ENCODE data around the gene LCP1.

Gene LCP1

GRCh38 chr13:46126552-46127357, 55.2 kb downstream of the LCP1 start:
- in situ Hi-C loops (cut with HindIII; ENCODE audit: low sequenced_read_pairs) = no loop called here
- TF ChIP-seq CTCF (IDR thresholded peaks at IDR 0.05; ENCODE audit: low read depth, low read length) = peak; percentile 95
- DNase-seq (ENCODE audit: low read depth, low spot score) = peak; percentile 75

DNA sequence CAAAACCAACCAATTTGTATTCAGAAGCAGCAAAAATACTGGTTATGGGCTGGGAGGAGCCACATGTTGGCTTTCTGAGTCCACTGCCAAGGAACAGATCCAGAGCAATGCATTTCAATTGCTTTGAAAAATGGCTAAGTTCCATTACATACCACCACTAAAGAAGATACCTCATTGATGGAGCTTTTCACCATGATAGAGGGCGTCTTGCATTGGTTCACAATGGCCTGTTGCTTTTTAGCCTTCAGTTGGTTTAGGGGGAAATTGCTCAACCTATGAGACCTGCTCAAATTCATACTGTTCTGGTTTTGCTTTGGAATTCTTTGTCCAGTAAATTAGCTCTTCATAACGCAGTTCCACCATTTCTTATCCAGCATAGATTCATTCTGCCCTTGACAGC, 55.9 kb downstream of the LCP1 start:
- in situ Hi-C loops (cut with HindIII; ENCODE audit: low sequenced_read_pairs) = no loop called here
- H3K4me3 ChIP-seq (ENCODE audit: low read depth, low read length) = no peak overlapping the region
- no peak for TF ChIP-seq CTCF (IDR thresholded peaks at IDR 0.05; ENCODE audit: low read depth, low read length)
- DNase-seq (ENCODE audit: low read depth, low spot score) = no peak

More at GRCh38 chr13:46126552-46127357, 55.2 kb downstream of the LCP1 start:
- no peak overlapping the region for H3K4me3 ChIP-seq (ENCODE audit: low read depth, low read length)

DNA sequence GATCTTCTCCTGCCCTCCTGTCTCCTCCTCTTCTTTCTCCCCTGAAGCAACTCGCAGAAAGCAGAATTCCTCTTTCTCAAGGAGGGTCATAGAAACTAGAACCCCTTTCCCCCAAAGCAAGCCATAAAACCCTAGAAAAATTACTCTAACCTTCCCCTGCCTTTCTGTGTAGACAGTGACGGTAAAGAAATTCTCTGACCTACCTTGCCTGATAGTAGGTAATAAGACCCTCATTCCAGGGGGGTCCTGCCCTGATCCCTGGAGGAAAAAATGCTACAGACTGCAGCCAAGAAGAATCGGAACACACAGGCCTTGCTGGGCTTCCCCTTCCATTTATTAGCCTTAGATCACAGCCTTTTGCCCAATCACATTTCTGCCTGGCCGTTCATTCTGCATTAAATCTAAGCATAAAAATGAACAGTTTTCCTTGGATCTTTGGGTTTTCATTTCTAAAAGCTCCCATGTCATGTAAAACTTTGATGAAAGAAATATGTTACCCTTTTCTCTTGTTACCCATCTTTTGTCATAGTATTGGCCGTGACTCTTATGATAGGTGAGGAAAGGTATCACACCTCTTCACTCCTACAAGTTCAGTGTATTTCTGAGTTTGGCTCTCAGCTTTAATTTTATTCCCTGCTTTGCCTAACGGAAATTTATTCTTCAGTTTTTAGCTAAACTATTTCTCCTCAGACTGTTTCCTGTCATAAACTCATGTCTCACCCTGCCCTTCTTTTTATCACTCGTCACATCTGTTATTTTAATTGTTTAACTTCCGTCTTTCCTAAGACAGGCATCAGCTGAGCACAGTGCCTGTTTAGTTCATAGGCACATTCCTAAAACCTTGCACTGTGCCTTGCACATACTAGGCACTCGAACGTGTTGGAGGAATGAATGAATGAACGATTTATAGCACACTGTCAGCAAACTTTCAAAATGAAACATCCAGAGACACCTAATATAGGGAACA, 56.7 kb downstream of the LCP1 start:
- in situ Hi-C loops (cut with HindIII; ENCODE audit: low sequenced_read_pairs) = no loop called here
- DNase-seq (ENCODE audit: low read depth, low spot score) = no peak
- no peak for TF ChIP-seq CTCF (IDR thresholded peaks at IDR 0.05; ENCODE audit: low read depth, low read length)

DNA sequence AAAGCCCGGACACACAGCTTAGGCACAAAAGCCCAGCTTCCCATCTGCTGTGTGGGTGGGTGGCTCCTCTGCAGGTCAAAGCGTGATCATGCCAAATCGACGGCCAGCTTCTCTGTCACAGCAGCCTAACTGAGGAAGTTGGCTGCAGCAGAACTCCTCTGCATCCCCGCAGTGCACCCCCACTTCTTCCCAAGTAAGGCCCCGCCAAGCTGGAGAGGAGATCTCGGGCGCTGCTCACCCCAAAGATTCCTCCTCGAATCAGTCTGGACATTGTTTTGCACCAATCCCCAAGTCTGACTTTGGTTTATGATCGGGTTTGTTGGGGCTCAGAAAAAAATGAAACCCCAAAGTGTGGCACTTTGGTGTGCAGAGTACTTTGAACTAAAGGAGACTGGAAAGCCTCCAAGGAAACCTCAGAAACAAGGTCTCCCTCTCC, 57.4 kb downstream of the LCP1 start:
- no peak for TF ChIP-seq CTCF (IDR thresholded peaks at IDR 0.05; ENCODE audit: low read depth, low read length)
- no peak overlapping the region for H3K4me3 ChIP-seq (ENCODE audit: low read depth, low read length)
- no peak for DNase-seq (ENCODE audit: low read depth, low spot score)
- in situ Hi-C loops (cut with HindIII; ENCODE audit: low sequenced_read_pairs) = no loop called here

More for the DNA sequence above, 56.7 kb downstream of the LCP1 start:
- no peak overlapping the region for H3K4me3 ChIP-seq (ENCODE audit: low read depth, low read length)

GRCh38 chr13:46122304-46122703, 59.7 kb downstream of the LCP1 start:
- no peak overlapping the region for H3K4me3 ChIP-seq (ENCODE audit: low read depth, low read length)
- TF ChIP-seq CTCF (IDR thresholded peaks at IDR 0.05; ENCODE audit: low read depth, low read length) = no peak
- in situ Hi-C loops (cut with HindIII; ENCODE audit: low sequenced_read_pairs) = no loop called here
- DNase-seq (ENCODE audit: low read depth, low spot score) = no peak

- TF ChIP-seq CTCF (IDR thresholded peaks at IDR 0.05; ENCODE audit: low read depth, low read length) = no peak
- no peak overlapping the region for H3K4me3 ChIP-seq (ENCODE audit: low read depth, low read length)
- no peak for DNase-seq (ENCODE audit: low read depth, low spot score)
- in situ Hi-C loops (cut with HindIII; ENCODE audit: low sequenced_read_pairs) = no loop called here
These were observed 60.3 kb downstream of the LCP1 start for GRCh38 chr13:46121597-46122163.
